Measurements from ENCODE around the gene ADGRD1.

Gene ADGRD1

GRCh38 chr12:131129839-131130238 is 176.1 kb downstream of the ADGRD1 start:
- H3K27ac Mint-ChIP-seq: no peak overlapping the region
- peaks cover 10% of the 10 kb centered on the region for H3K9me3 Mint-ChIP-seq
- intact Hi-C loops (cut with micrococcal nuclease): no loop called here
- H3K4me3 Mint-ChIP-seq: no peak overlapping the region
- H3K4me1 Mint-ChIP-seq (ENCODE audit: low read depth): peaks cover 7% of the 10 kb centered on the region
- no peaks in the 10 kb centered on the region for H3K36me3 Mint-ChIP-seq (ENCODE audit: low read depth)
- peaks cover 11% of the 10 kb centered on the region for H3K27me3 Mint-ChIP-seq

GRCh38 chr12:131130311-131130911 is 176.7 kb downstream of the ADGRD1 start:
- Mint-ChIP-seq H3K9me3 (peaks cover 10% of the 10 kb centered on the region), H3K4me3 (no peak overlapping the region), H3K27me3 (peaks cover 11% of the 10 kb centered on the region), H3K4me1 (ENCODE audit: low read depth) (peaks cover 7% of the 10 kb centered on the region), H3K36me3 (ENCODE audit: low read depth) (no peaks in the 10 kb centered on the region), H3K27ac (no peak overlapping the region)
- intact Hi-C loops (cut with micrococcal nuclease): no loop called here

- peaks cover 7% of the 10 kb centered on the region for H3K4me1 Mint-ChIP-seq (ENCODE audit: low read depth)
- intact Hi-C loops (cut with micrococcal nuclease): no loop called here
- H3K27me3 Mint-ChIP-seq: peaks cover 11% of the 10 kb centered on the region
- no peak overlapping the region for H3K27ac Mint-ChIP-seq
- H3K9me3 Mint-ChIP-seq: peaks cover 10% of the 10 kb centered on the region
- no peak overlapping the region for H3K4me3 Mint-ChIP-seq
- H3K36me3 Mint-ChIP-seq (ENCODE audit: low read depth): no peaks in the 10 kb centered on the region
These were observed 177.5 kb downstream of the ADGRD1 start for GRCh38 chr12:131131077-131131807.

- peaks cover 10% of the 10 kb centered on the region for H3K9me3 Mint-ChIP-seq
- peaks cover 7% of the 10 kb centered on the region for H3K4me1 Mint-ChIP-seq (ENCODE audit: low read depth)
- H3K27ac Mint-ChIP-seq: no peak overlapping the region
- no peaks in the 10 kb centered on the region for H3K36me3 Mint-ChIP-seq (ENCODE audit: low read depth)
- intact Hi-C loops (cut with micrococcal nuclease): loop anchor here (1.0 kb wide), 2 partner anchors 27 to 215 kb away; no protein-coding TSS in a partner anchor
- H3K4me3 Mint-ChIP-seq: no peak overlapping the region
- H3K27me3 Mint-ChIP-seq: peaks cover 11% of the 10 kb centered on the region
These were observed 178.1 kb downstream of the ADGRD1 start for GRCh38 chr12:131131808-131132117.

GRCh38 chr12:131132118-131132892 is 178.6 kb downstream of the ADGRD1 start:
- Mint-ChIP-seq H3K36me3 (ENCODE audit: low read depth) (no peaks in the 10 kb centered on the region), H3K9me3 (peaks cover 7% of the 10 kb centered on the region), H3K4me1 (ENCODE audit: low read depth) (peaks cover 7% of the 10 kb centered on the region), H3K4me3 (no peak overlapping the region), H3K27me3 (peaks cover 11% of the 10 kb centered on the region), H3K27ac (no peak overlapping the region)
- intact Hi-C loops (cut with micrococcal nuclease): loop anchor here (1.0 kb wide), 2 partner anchors 28 to 216 kb away; no protein-coding TSS in a partner anchor

- intact Hi-C loops (cut with micrococcal nuclease): no loop called here
- Mint-ChIP-seq H3K27me3 (peaks cover 14% of the 10 kb centered on the region), H3K4me1 (ENCODE audit: low read depth) (peaks cover 7% of the 10 kb centered on the region), H3K9me3 (no peaks in the 10 kb centered on the region), H3K27ac (no peak overlapping the region), H3K36me3 (ENCODE audit: low read depth) (no peaks in the 10 kb centered on the region), H3K4me3 (no peak overlapping the region)
These were observed 179.6 kb downstream of the ADGRD1 start for GRCh38 chr12:131133015-131133905.

- Mint-ChIP-seq H3K9me3 (no peaks in the 10 kb centered on the region), H3K27me3 (peaks cover 14% of the 10 kb centered on the region), H3K36me3 (ENCODE audit: low read depth) (no peaks in the 10 kb centered on the region), H3K4me3 (no peak overlapping the region), H3K27ac (no peak overlapping the region), H3K4me1 (ENCODE audit: low read depth) (peaks cover 7% of the 10 kb centered on the region)
- intact Hi-C loops (cut with micrococcal nuclease): no loop called here
These were observed 180.3 kb downstream of the ADGRD1 start for GRCh38 chr12:131133994-131134393.

- no peak overlapping the region for H3K4me3 Mint-ChIP-seq
- peaks cover 7% of the 10 kb centered on the region for H3K4me1 Mint-ChIP-seq (ENCODE audit: low read depth)
- intact Hi-C loops (cut with micrococcal nuclease): no loop called here
- peaks cover 14% of the 10 kb centered on the region for H3K27me3 Mint-ChIP-seq
- no peak overlapping the region for H3K27ac Mint-ChIP-seq
- no peaks in the 10 kb centered on the region for H3K36me3 Mint-ChIP-seq (ENCODE audit: low read depth)
- no peaks in the 10 kb centered on the region for H3K9me3 Mint-ChIP-seq
These were observed 181.0 kb downstream of the ADGRD1 start for GRCh38 chr12:131134523-131135310.

- peaks cover 7% of the 10 kb centered on the region for H3K4me1 Mint-ChIP-seq (ENCODE audit: low read depth)
- H3K27ac Mint-ChIP-seq: no peak overlapping the region
- no peaks in the 10 kb centered on the region for H3K36me3 Mint-ChIP-seq (ENCODE audit: low read depth)
- intact Hi-C loops (cut with micrococcal nuclease): no loop called here
- peaks cover 14% of the 10 kb centered on the region for H3K27me3 Mint-ChIP-seq
- H3K4me3 Mint-ChIP-seq: no peak overlapping the region
- H3K9me3 Mint-ChIP-seq: no peaks in the 10 kb centered on the region
These were observed 181.6 kb downstream of the ADGRD1 start for GRCh38 chr12:131135311-131135785.

- no peaks in the 10 kb centered on the region for H3K9me3 Mint-ChIP-seq
- peaks cover 13% of the 10 kb centered on the region for H3K27me3 Mint-ChIP-seq
- intact Hi-C loops (cut with micrococcal nuclease): no loop called here
- H3K27ac Mint-ChIP-seq: no peak overlapping the region
- H3K36me3 Mint-ChIP-seq (ENCODE audit: low read depth): no peaks in the 10 kb centered on the region
- no peak overlapping the region for H3K4me3 Mint-ChIP-seq
- H3K4me1 Mint-ChIP-seq (ENCODE audit: low read depth): peaks cover 7% of the 10 kb centered on the region
These were observed 182.3 kb downstream of the ADGRD1 start for GRCh38 chr12:131135786-131136538.

- peaks cover 12% of the 10 kb centered on the region for H3K27me3 Mint-ChIP-seq
- H3K4me3 Mint-ChIP-seq: no peak overlapping the region
- H3K36me3 Mint-ChIP-seq (ENCODE audit: low read depth): no peaks in the 10 kb centered on the region
- peaks cover 7% of the 10 kb centered on the region for H3K4me1 Mint-ChIP-seq (ENCODE audit: low read depth)
- H3K9me3 Mint-ChIP-seq: no peaks in the 10 kb centered on the region
- no peak overlapping the region for H3K27ac Mint-ChIP-seq
- intact Hi-C loops (cut with micrococcal nuclease): no loop called here
These were observed 182.8 kb downstream of the ADGRD1 start for GRCh38 chr12:131136539-131136872.

- intact Hi-C loops (cut with micrococcal nuclease): no loop called here
- Mint-ChIP-seq H3K4me3 (no peak overlapping the region), H3K4me1 (ENCODE audit: low read depth) (peaks cover 7% of the 10 kb centered on the region), H3K36me3 (ENCODE audit: low read depth) (no peaks in the 10 kb centered on the region), H3K27ac (no peak overlapping the region), H3K27me3 (peaks cover 8% of the 10 kb centered on the region), H3K9me3 (no peaks in the 10 kb centered on the region)
These were observed 183.5 kb downstream of the ADGRD1 start for GRCh38 chr12:131137009-131137835.

Measured in dendritic cell treated with granulocyte-macrophage colony-stimulating factor and Interleukin-4, amounts not matched to agents 40 ng/mL and 50 ng/mL, for 4 days (primary cell).